Measurements from ENCODE around the gene BMPER.

BMPER gene

GRCh38 chr7:33905389-33906032 is at the start of gene BMPER:
Gene BMPER, plus strand, starts transcription at chr7:33905539. Its CDS starts 75 bp downstream, at chr7:33905614.
- in situ Hi-C loops (cut with MboI; ENCODE audit: low sequenced_read_pairs): no loop called here

GRCh38 chr7:33861947-33862346 is 43.4 kb upstream of the BMPER start:
- in situ Hi-C loops (cut with MboI; ENCODE audit: low sequenced_read_pairs): no loop called here

- in situ Hi-C loops (cut with MboI; ENCODE audit: low sequenced_read_pairs): no loop called here
Observed at GRCh38 chr7:33862946-33863814, 42.2 kb upstream of the BMPER start.

- in situ Hi-C loops (cut with MboI; ENCODE audit: low sequenced_read_pairs): no loop called here
Observed at GRCh38 chr7:33868166-33868565, 37.2 kb upstream of the BMPER start.

GRCh38 chr7:33869176-33869575 is 36.2 kb upstream of the BMPER start:
- in situ Hi-C loops (cut with MboI; ENCODE audit: low sequenced_read_pairs): no loop called here

- in situ Hi-C loops (cut with MboI; ENCODE audit: low sequenced_read_pairs): no loop called here
Observed at GRCh38 chr7:33870120-33870519, 35.2 kb upstream of the BMPER start.

GRCh38 chr7:33872870-33873269 is 32.5 kb upstream of the BMPER start:
- in situ Hi-C loops (cut with MboI; ENCODE audit: low sequenced_read_pairs): no loop called here

- in situ Hi-C loops (cut with MboI; ENCODE audit: low sequenced_read_pairs): no loop called here
Observed at GRCh38 chr7:33873518-33873917, 31.8 kb upstream of the BMPER start.

GRCh38 chr7:33873981-33874750 is 31.2 kb upstream of the BMPER start:
- in situ Hi-C loops (cut with MboI; ENCODE audit: low sequenced_read_pairs): no loop called here

- in situ Hi-C loops (cut with MboI; ENCODE audit: low sequenced_read_pairs): no loop called here
Observed at GRCh38 chr7:33874943-33875342, 30.4 kb upstream of the BMPER start.

- in situ Hi-C loops (cut with MboI; ENCODE audit: low sequenced_read_pairs): no loop called here
Observed at GRCh38 chr7:33876596-33877274, 28.6 kb upstream of the BMPER start.

GRCh38 chr7:33880787-33881186 is 24.6 kb upstream of the BMPER start:
- in situ Hi-C loops (cut with MboI; ENCODE audit: low sequenced_read_pairs): no loop called here

- in situ Hi-C loops (cut with MboI; ENCODE audit: low sequenced_read_pairs): no loop called here
Observed at GRCh38 chr7:33881316-33881715, 24.0 kb upstream of the BMPER start.

- in situ Hi-C loops (cut with MboI; ENCODE audit: low sequenced_read_pairs): no loop called here
Observed at GRCh38 chr7:33882040-33882837, 23.1 kb upstream of the BMPER start.

- in situ Hi-C loops (cut with MboI; ENCODE audit: low sequenced_read_pairs): no loop called here
Observed at GRCh38 chr7:33882950-33883670, 22.2 kb upstream of the BMPER start.

- in situ Hi-C loops (cut with MboI; ENCODE audit: low sequenced_read_pairs): no loop called here
Observed at GRCh38 chr7:33883671-33883965, 21.7 kb upstream of the BMPER start.

GRCh38 chr7:33885290-33886148 is 19.8 kb upstream of the BMPER start:
- in situ Hi-C loops (cut with MboI; ENCODE audit: low sequenced_read_pairs): no loop called here

GRCh38 chr7:33886149-33886623 is 19.2 kb upstream of the BMPER start:
- in situ Hi-C loops (cut with MboI; ENCODE audit: low sequenced_read_pairs): no loop called here

Data from HL-60/S4 (cell line).